SK-N-SH (cell line): ENCODE results near the gene RABGGTB. TPM values are rescaled to one million over a fixed set of nuclear protein-coding genes. Genes with fewer than 3 reads are reported as not detected.
A peak's percentile ranks its signal among the peaks of the same experiment; 100 is the strongest.

Experiments
- CTCF ChIA-PET: fragments of 300-600, 350-600 bp; formaldehyde crosslinking; extraction: SDS; loops from one replicate; lab custom pipeline; 2021; lab: Yijun Ruan, JAX
- POLR2A ChIA-PET: fragments of 350-600 bp; sonication (Branson Sonifier 250); formaldehyde crosslinking; extraction: SDS; loops from one replicate; lab custom pipeline; 2020; ENCODE audit warnings: antibody characterized with exemption, inconsistent platforms; lab: Yijun Ruan, JAX
- DNase-seq: peaks from one replicate; pipeline ENCODE4 v3.0.0; 2012
- H2AFZ ChIP-seq: fragments of 200-600 bp; sonication (generic); 2 replicates; pipeline ENCODE4 v1.8.1; 2016; ENCODE audit warnings: antibody characterized with exemption, mild to moderate bottlenecking, low read depth
- H3F3A ChIP-seq: fragments of 200-600 bp; sonication (generic); replicated peaks from 2 replicates; pipeline ENCODE3; 2016; ENCODE audit warnings: antibody characterized with exemption, mild to moderate bottlenecking; ENCODE audit not compliant: insufficient read depth
- H3K27ac ChIP-seq, 2 experiments: fragments of 200-500 bp in 1 of 2; fragments of 200-600 bp in 1 of 2; sonication (Bioruptor generic) in 1 of 2; sonication (generic), shearing (Covaris generic) in 1 of 2; 2 replicates each; pipeline versions ENCODE4 v1.5.1 to v1.6.1; 2014 to 2016; ENCODE audit warnings: low read depth in 2 of 2, inconsistent platforms in 1 of 2, low read length in 1 of 2, mild to moderate bottlenecking in 1 of 2, mixed read lengths in 1 of 2
- H3K27me3 ChIP-seq: fragments of 200-600 bp; sonication (generic), shearing (Covaris generic); 2 replicates; pipeline ENCODE4 v1.6.1; 2016; ENCODE audit warnings: mixed run types; ENCODE audit not compliant: insufficient read depth
- H3K36me3 ChIP-seq, 2 experiments: fragments of 200-500 bp in 1 of 2; fragments of 200-600 bp in 1 of 2; sonication (Bioruptor generic) in 1 of 2; sonication (generic) in 1 of 2; replicated peaks in 1 of 2; 2 replicates each; pipeline versions ENCODE3 to v1.5.1; 2014 to 2016; ENCODE audit warnings: low read length in 1 of 2, mild to moderate bottlenecking in 1 of 2; ENCODE audit not compliant: insufficient read depth in 2 of 2, control insufficient read depth in 1 of 2
- H3K4me1 ChIP-seq, 2 experiments: fragments of 200-500 bp in 1 of 2; fragments of 200-600 bp in 1 of 2; sonication (Bioruptor generic) in 1 of 2; sonication (generic), shearing (Covaris generic) in 1 of 2; 2 replicates each; pipeline versions ENCODE4 v1.5.1 to v1.6.1; 2014 to 2016; ENCODE audit warnings: low read depth in 1 of 2, low read length in 1 of 2, mixed run types in 1 of 2; ENCODE audit not compliant: insufficient read depth in 2 of 2, control insufficient read depth in 1 of 2
- H3K4me2 ChIP-seq: fragments of 200-600 bp; sonication (generic), shearing (Covaris generic); 2 replicates; pipeline ENCODE4 v1.6.1; 2017; ENCODE audit warnings: mixed run types
- H3K4me3 ChIP-seq, 2 experiments: fragments of 200-500 bp in 1 of 2; fragments of 200-600 bp in 1 of 2; sonication (Bioruptor generic) in 1 of 2; sonication (generic), shearing (Covaris generic) in 1 of 2; 2 replicates each; pipeline versions ENCODE4 v1.5.1 to v1.8.1; 2014 to 2016; ENCODE audit warnings: low read depth in 2 of 2, inconsistent platforms in 1 of 2, low read length in 1 of 2, mild to moderate bottlenecking in 1 of 2, mixed read lengths in 1 of 2, moderate library complexity in 1 of 2
- H3K79me2 ChIP-seq: fragments of 200-600 bp; sonication (generic); 2 replicates; pipeline ENCODE4 v1.8.1; 2017; ENCODE audit warnings: mild to moderate bottlenecking; ENCODE audit not compliant: insufficient read depth
- H3K9ac ChIP-seq: fragments of 200-600 bp; sonication (generic); 2 replicates; pipeline ENCODE4 v1.6.1; 2017; ENCODE audit warnings: mixed run types
- H3K9me2 ChIP-seq: fragments of 200-600 bp; sonication (generic); 2 replicates; pipeline ENCODE4 v1.6.1; 2017; ENCODE audit warnings: mixed run types
- H3K9me3 ChIP-seq: fragments of 200-600 bp; sonication (generic); 2 replicates; pipeline ENCODE4 v1.6.1; 2017; ENCODE audit warnings: mixed run types, mild to moderate bottlenecking, moderate library complexity
- H4K20me1 ChIP-seq: fragments of 200-600 bp; sonication (generic); 2 replicates; pipeline ENCODE4 v1.6.1; 2017; ENCODE audit warnings: mild to moderate bottlenecking, mixed run types; ENCODE audit not compliant: insufficient read depth
- FOXM1 ChIP-seq: IDR thresholded peaks from 2 replicates; pipeline ENCODE4 v1.4.0; 2012; ENCODE audit warnings: low read depth, mild to moderate bottlenecking
- GABPA ChIP-seq: IDR thresholded peaks from 2 replicates; pipeline ENCODE4 v1.4.0; 2012; ENCODE audit warnings: low read depth, mild to moderate bottlenecking
- JUND ChIP-seq: IDR thresholded peaks from 2 replicates; pipeline ENCODE4 v1.4.0; 2012
- NRF1 ChIP-seq: IDR thresholded peaks from 2 replicates; pipeline ENCODE4 v1.6.1; 2012; ENCODE audit warnings: low read depth, mild to moderate bottlenecking, low read length
- POLR2AphosphoS5 ChIP-seq: IDR thresholded peaks from 2 replicates; pipeline ENCODE4 v1.6.1; 2012; ENCODE audit warnings: low read depth, low read length
- RAD21 ChIP-seq: IDR thresholded peaks from 2 replicates; pipeline ENCODE4 v1.6.1; 2012; ENCODE audit warnings: mild to moderate bottlenecking, low read length
- SIN3A ChIP-seq: IDR thresholded peaks from 2 replicates; pipeline ENCODE4 v1.6.1; 2012; ENCODE audit warnings: low read depth, mild to moderate bottlenecking, low read length, moderate library complexity, borderline replicate concordance
- WGBS: methylation state at CpG from one replicate; pipeline ENCODE4 v1.1.6; 2017; ENCODE audit warnings: low lambda C conversion rate; 5-methylcytosine and 5-hydroxymethylcytosine counted together
- polyA plus RNA-seq, 3 experiments: library from polyadenylated mRNA; depleted of rRNA; stranded (reverse); fragments of >200 nt; gene quantifications; 2 replicates each; pipeline ENCODE4 v1.2.3, GENCODE V29; 2012
- TF ChIP-seq, protein P1 (sequence below): fragments of 150-350 bp; IDR thresholded peaks from 2 replicates; pipeline ENCODE4 v1.6.1; 2016; ENCODE audit warnings: mild to moderate bottlenecking, low read depth, low read length
- TF ChIP-seq, protein P2 (sequence below): IDR thresholded peaks from 2 replicates; pipeline ENCODE4 v1.4.0; 2012; ENCODE audit warnings: low read depth, borderline replicate concordance

Gene RABGGTB
- polyA plus RNA-seq, 1 of the 3 experiments (the other 2 are of a cell fraction): 59.0 TPM

DNA sequence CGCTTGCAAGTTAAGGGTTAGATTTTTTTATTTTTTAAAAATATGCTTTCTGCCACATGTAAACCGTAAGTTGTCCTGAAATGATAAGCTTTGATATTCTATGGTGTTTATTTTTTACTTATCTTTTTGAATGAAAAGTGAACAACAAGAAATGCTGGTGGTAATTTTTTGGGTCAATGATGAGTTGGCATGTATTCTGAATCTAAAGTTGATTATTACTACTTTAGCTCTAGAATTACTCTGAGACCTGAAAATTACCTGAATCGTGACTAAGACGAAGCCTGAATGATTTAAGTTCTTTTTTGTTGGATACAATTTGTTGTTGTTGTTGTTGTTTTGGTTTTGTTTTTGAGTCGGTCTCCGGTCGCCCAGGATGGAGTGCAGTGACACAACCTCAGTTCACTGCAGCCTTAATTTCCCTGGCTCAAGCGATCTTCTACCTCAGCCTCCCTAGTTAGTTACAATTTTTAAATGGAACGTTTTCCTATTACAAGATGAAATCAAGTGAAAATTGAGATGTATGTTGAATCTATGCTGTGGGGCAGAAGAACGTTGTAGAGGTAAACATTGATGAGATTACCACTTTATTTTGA lies 941 bp downstream of the RABGGTB start:
- Histone ChIP-seq H3F3A (peaks cover 32% of the 10 kb centered on the region), H2AFZ (no peak overlapping the region), H3K4me2 (peak overlapping the region; percentile 78), H3K9me2 (no peaks in the 10 kb centered on the region)
- POLR2A ChIA-PET: interaction anchor here (0.8 kb wide), 1 partner anchor 60 kb away, joined by 3 read pairs; no protein-coding TSS in a partner anchor
- TF ChIP-seq SIN3A: no peak
- no peak for TF ChIP-seq FOXM1
- no peak for TF ChIP-seq GABPA
- no peak for TF ChIP-seq NRF1
- TF ChIP-seq, all 33 proteins: peak for 0
- Histone ChIP-seq H3K4me1 (peaks cover 8 to 17% of the 10 kb centered on the region in 2 experiments), H3K9ac (peak overlapping the region; percentile 92), H3K36me3 (peaks cover 43 to 50% of the 10 kb centered on the region in 2 experiments), H3K9me3 (no peaks in the 10 kb centered on the region), H4K20me1 (peaks cover 53% of the 10 kb centered on the region), H3K4me3 (peak overlapping the region; percentile 62 to 74), H3K27ac (peak overlapping the region; percentile 9 to 66; a peak in 2 of 4 replicates), H3K79me2 (peaks cover 59% of the 10 kb centered on the region), H3K27me3 (no peaks in the 10 kb centered on the region)
- CTCF ChIA-PET: interaction anchor here (1.1 kb wide), 1 partner anchor 584 kb away, joined by 3 read pairs; no protein-coding TSS in a partner anchor
- 2% methylated on average over 10 of the region's 10 CpGs for WGBS
- no peak for DNase-seq

DNA sequence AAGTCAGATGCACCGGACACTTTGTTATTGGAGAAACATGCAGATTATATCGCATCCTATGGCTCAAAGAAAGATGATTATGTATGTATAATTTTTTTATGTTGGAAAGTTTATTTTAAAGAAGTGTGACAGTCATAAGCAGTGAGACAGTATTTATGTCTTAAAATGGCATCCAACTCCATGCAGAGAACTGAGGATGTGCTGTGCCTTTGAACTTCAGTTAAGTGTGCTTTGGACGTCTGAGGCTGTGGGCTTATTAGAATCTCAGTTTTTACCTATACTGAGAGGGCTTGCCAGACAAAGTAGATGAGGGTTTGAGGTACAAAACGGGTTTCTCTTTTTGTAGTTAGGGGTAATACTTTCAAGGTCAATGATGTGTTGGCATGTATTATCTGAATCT lies 1.5 kb downstream of the RABGGTB start:
- CTCF ChIA-PET: no interaction called here
- peak overlapping the region; percentile 92 for H3K9ac ChIP-seq
- WGBS: 1% methylated on average over 4 of the region's 4 CpGs

DNA sequence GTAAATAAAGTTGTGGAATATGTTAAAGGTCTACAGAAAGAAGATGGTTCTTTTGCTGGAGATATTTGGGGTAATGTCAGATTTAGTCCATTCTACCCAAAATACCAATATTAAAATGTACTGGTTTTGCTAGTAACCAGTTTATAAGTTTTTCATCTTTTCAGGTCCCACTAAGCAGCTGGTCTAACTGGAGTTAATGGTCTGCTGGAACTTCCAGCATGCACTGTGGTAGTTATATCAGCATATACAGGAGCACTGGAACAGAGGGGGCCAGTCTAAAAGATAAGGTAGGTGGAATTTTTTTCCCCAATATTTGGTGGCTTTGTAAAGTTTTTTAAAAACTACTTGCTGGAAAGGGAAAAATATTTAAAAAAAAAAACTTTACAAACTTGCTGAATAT lies 3.9 kb downstream of the RABGGTB start:
- no peak overlapping the region for H3K27ac ChIP-seq
- 0 out of 2 replicates have a peak, but pooled peaks have one; percentile 4 for TF ChIP-seq JUND
- TF ChIP-seq NRF1: no peak
- TF ChIP-seq POLR2AphosphoS5: no peak
- ChIA-PET POLR2A (no interaction called here), CTCF (no interaction called here)
- H3K27me3 ChIP-seq: no peaks in the 10 kb centered on the region
- H3K4me3 ChIP-seq: peak overlapping the region in 1 of 2 experiments; percentile 62; a peak in 1 of 4 replicates
- H3K9ac ChIP-seq: no peak overlapping the region; the same call in 1 of the 2 replicates
- peaks cover 8 to 22% of the 10 kb centered on the region in 2 experiments for H3K4me1 ChIP-seq
- peak overlapping the region; percentile 78 for H3K4me2 ChIP-seq
- H3K9me2 ChIP-seq: no peaks in the 10 kb centered on the region
- no peak for DNase-seq
- H4K20me1 ChIP-seq: peaks cover 78% of the 10 kb centered on the region
- peaks cover 75% of the 10 kb centered on the region for H3K79me2 ChIP-seq
- peaks cover 67 to 78% of the 10 kb centered on the region in 2 experiments for H3K36me3 ChIP-seq
- no peaks in the 10 kb centered on the region for H3K9me3 ChIP-seq
- no peak overlapping the region for H2AFZ ChIP-seq
- peaks cover 60% of the 10 kb centered on the region for H3F3A ChIP-seq

More for the DNA sequence above, 1.5 kb downstream of the RABGGTB start:
- Histone ChIP-seq H2AFZ (no peak overlapping the region), H3K79me2 (peaks cover 64% of the 10 kb centered on the region), H3F3A (peaks cover 37% of the 10 kb centered on the region), H3K4me2 (peak overlapping the region; percentile 78), H3K27me3 (no peaks in the 10 kb centered on the region), H3K4me3 (peak overlapping the region; percentile 62 to 74), H4K20me1 (peaks cover 58% of the 10 kb centered on the region), H3K27ac (peak overlapping the region in 1 of 2 experiments; percentile 6; a peak in 2 of 4 replicates), H3K36me3 (peaks cover 48 to 55% of the 10 kb centered on the region in 2 experiments), H3K4me1 (peaks cover 8 to 22% of the 10 kb centered on the region in 2 experiments), H3K9me2 (no peaks in the 10 kb centered on the region), H3K9me3 (no peaks in the 10 kb centered on the region)
- POLR2A ChIA-PET: no interaction called here
- no peak for DNase-seq
- TF ChIP-seq, protein P1, sequence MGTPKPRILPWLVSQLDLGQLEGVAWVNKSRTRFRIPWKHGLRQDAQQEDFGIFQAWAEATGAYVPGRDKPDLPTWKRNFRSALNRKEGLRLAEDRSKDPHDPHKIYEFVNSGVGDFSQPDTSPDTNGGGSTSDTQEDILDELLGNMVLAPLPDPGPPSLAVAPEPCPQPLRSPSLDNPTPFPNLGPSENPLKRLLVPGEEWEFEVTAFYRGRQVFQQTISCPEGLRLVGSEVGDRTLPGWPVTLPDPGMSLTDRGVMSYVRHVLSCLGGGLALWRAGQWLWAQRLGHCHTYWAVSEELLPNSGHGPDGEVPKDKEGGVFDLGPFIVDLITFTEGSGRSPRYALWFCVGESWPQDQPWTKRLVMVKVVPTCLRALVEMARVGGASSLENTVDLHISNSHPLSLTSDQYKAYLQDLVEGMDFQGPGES: no peak
- TF ChIP-seq, protein P2, sequence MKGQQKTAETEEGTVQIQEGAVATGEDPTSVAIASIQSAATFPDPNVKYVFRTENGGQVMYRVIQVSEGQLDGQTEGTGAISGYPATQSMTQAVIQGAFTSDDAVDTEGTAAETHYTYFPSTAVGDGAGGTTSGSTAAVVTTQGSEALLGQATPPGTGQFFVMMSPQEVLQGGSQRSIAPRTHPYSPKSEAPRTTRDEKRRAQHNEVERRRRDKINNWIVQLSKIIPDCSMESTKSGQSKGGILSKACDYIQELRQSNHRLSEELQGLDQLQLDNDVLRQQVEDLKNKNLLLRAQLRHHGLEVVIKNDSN: no peak
- no peak for TF ChIP-seq RAD21
- no peak for TF ChIP-seq FOXM1
